GM15510 (cell line): ENCODE results near the gene P2RY8.

Experiments used
- POLR2A ChIP-seq: IDR thresholded peaks from 3 replicates; pipeline ENCODE4 v1.6.1; 2011; ENCODE audit warnings: borderline replicate concordance; ENCODE audit not compliant: insufficient read length; ENCODE audit errors: extremely low read depth

Gene P2RY8

GRCh38 chrX:1527457-1527856 is 9.5 kb downstream of the P2RY8 start:
- no peak for TF ChIP-seq POLR2A

- TF ChIP-seq POLR2A: no peak
Measured at GRCh38 chrX:1526565-1526964, 10.4 kb downstream of the P2RY8 start.

GRCh38 chrX:1525583-1526355 is 11.2 kb downstream of the P2RY8 start:
- no peak for TF ChIP-seq POLR2A

GRCh38 chrX:1524874-1525582 is 12.0 kb downstream of the P2RY8 start:
- no peak for TF ChIP-seq POLR2A

GRCh38 chrX:1521459-1521956 is 15.5 kb downstream of the P2RY8 start:
- no peak for TF ChIP-seq POLR2A

- no peak for TF ChIP-seq POLR2A
Measured at GRCh38 chrX:1520350-1520749, 16.6 kb downstream of the P2RY8 start.

- no peak for TF ChIP-seq POLR2A
Measured at GRCh38 chrX:1519022-1519497, 17.9 kb downstream of the P2RY8 start.

GRCh38 chrX:1518512-1518911 is 18.5 kb downstream of the P2RY8 start:
- no peak for TF ChIP-seq POLR2A

GRCh38 chrX:1516596-1517104 is 20.3 kb downstream of the P2RY8 start:
- no peak for TF ChIP-seq POLR2A

- TF ChIP-seq POLR2A: no peak
Measured at GRCh38 chrX:1511829-1512228, 25.2 kb downstream of the P2RY8 start.

GRCh38 chrX:1511150-1511549 is 25.8 kb downstream of the P2RY8 start:
- no peak for TF ChIP-seq POLR2A

- TF ChIP-seq POLR2A: no peak
Measured at GRCh38 chrX:1507511-1508463, 29.2 kb downstream of the P2RY8 start.

GRCh38 chrX:1506916-1507315 is 30.1 kb downstream of the P2RY8 start:
- TF ChIP-seq POLR2A: no peak

- no peak for TF ChIP-seq POLR2A
Measured at GRCh38 chrX:1502853-1503252, 34.1 kb downstream of the P2RY8 start.
